Medulla oblongata (tissue), 1 donor: ENCODE data around the gene TMEM150B.

Experiments used
- DNase-seq: peaks from one replicate; pipeline ENCODE4 v3.0.0-alpha.2; 2015; ENCODE audit errors: extremely low spot score

The TMEM150B gene

GRCh38 chr19:55354698-55355212, 29.6 kb upstream of the TMEM150B start, which contains the start of gene COX6B2:
Gene COX6B2, minus strand, starts transcription at chr19:55354719. Its CDS starts 198 bp downstream, at chr19:55354521.
- DNase-seq, result no peak

- DNase-seq, result peak; percentile 7
Observed at GRCh38 chr19:55353803-55354697, 28.9 kb upstream of the TMEM150B start.

- no peak for DNase-seq
Observed at GRCh38 chr19:55353356-55353802, 28.2 kb upstream of the TMEM150B start.

- no peak for DNase-seq
Observed at GRCh38 chr19:55352549-55353145, 27.5 kb upstream of the TMEM150B start.

GRCh38 chr19:55352040-55352439, 26.9 kb upstream of the TMEM150B start:
- no peak for DNase-seq

GRCh38 chr19:55350620-55351315, 25.6 kb upstream of the TMEM150B start:
- DNase-seq, result no peak

DNA sequence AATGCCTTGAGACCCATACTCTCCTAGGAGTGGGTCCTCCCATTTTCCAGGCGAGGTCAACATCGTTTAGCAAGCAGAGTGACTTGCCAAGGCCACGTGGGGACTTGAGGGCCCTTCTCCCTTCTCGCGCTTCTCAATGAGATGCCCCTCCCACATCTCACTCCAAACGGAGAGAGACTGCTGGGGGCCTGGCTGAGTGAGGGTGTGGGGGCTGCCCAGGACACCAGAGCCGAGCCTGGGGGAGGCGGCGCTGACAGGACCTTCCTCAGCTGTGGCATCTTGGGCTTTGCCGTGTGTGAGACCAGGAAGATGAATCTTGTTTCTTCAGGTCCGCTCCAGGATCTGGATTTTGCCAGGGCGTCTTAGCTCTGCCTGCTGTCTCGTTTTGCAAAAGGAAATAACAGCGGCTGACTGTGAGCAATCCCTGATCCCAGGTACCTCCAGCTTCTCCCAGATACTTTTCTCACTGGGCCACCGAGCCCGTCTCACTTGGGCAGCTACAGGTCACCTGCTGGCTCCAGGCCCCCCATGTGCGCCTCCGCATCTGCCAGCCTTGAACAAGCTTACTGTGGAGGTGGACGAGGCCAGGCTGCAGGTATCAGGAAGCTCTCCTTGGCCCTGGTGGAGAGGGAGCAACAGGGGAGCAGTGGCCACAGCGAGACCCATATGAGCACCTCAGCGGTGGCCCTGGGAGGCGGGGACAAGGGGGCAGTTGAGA, 23.3 kb upstream of the TMEM150B start:
- DNase-seq, result no peak

DNA sequence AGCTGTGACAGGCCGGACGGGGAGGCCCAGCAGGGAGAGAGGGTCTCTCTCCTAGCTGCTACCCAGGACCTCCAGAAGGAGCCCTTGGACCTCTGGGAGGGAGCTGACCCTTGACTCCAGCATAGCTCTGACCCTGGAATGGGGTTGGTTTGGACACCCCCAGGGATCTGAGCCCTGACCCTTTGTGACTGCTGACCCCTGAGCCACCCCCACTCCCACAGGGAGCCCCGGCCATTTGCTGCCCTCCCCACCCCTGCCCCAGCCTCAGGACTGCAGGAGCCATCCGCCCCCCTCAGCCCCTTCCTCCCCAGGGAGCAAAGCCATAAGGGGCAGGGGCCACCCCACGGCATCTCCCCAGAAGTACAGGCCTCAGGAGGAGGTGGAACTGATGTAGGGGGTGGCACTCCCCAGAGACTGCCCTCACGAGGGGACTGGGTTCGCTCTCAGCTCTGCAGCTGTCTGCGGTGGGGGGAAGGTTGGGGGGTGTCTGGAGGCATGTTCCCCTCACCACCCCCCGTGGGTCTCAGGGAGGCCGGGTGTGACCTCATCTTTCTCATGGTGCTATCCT, 22.4 kb upstream of the TMEM150B start:
- DNase-seq, result no peak

GRCh38 chr19:55346725-55347441, 21.7 kb upstream of the TMEM150B start:
- DNase-seq, result no peak

DNA sequence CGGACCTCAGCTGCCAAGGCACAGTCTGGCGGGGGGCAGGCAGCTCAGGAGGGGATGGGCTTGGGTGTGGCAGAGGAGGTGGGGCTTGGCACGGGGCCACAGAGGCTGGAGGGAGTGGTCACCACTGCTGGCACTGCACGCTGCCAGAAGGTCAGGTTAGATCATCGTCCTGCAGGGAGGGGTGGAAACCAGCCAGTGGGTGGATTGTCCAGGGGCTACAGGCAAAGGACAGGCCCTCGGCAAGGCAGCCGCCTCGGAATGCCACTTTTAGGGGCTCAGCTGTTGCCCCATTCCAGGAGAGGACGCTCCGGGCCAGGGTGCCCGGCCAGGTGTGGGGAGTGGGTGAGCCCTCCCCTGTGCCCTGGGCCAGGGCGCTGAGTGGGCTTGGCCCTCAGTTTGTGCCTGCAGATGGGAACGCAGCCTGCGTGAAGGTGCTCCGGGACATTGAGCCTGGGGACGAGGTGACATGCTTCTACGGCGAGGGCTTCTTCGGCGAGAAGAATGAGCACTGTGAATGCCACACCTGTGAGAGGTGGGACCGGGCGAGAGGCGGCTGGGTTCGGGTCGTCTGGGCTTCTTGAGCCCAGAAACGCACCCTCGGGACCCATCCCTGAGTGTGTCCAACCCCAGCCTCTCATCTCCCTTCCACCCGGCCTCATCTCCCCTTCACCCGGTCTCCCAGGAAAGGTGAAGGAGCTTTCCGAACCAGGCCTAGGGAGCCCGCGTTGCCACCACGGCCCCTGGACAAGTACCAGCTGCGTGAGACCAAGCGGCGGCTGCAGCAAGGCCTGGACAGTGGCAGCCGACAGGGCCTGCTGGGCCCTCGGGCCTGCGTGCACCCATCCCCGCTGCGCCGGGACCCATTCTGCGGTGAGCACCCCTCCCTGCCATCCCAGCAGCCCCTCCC, 20.9 kb upstream of the TMEM150B start:
- DNase-seq, result no peak

DNA sequence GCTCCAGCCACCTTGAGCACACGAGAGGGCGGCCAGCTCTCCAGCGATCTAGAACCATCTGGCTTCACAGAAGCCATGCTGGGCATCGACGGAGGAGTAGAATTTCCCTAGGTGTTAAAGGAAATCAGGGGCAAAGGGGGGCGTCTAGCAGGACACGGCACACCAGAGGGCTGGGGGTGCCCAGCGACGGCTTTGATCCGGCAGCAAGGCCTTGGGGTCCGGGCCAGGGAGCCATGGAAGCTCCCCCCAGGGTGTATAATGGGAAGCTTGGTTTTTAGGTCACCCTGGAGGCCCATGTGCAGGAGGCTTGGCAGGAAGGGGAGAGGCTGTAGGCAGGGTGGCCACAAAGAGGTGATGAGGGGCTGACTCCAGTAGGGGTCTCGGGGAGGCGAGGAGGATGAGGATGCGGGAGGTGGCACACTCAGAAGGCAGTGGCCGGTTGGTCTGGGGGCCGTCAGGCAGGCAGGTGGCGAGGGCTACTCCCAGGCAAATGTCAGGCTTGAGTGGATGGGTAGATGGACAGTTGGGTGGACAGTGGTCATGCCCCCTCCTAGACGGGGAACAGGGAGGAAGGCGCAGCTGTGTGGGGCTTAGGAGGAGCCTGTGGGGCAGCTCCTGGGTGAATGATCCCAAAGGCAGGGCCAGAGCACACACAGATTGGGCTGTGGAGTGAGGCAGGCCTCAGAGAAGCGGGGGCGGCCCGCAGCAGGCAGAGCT, 20.1 kb upstream of the TMEM150B start:
- no peak for DNase-seq

GRCh38 chr19:55344444-55344843, 19.3 kb upstream of the TMEM150B start:
- peak; percentile 54 for DNase-seq

GRCh38 chr19:55341595-55342531, 16.7 kb upstream of the TMEM150B start:
- DNase-seq, result no peak

- peak; percentile 63 for DNase-seq
Observed at GRCh38 chr19:55341171-55341588, 16.0 kb upstream of the TMEM150B start.

DNA sequence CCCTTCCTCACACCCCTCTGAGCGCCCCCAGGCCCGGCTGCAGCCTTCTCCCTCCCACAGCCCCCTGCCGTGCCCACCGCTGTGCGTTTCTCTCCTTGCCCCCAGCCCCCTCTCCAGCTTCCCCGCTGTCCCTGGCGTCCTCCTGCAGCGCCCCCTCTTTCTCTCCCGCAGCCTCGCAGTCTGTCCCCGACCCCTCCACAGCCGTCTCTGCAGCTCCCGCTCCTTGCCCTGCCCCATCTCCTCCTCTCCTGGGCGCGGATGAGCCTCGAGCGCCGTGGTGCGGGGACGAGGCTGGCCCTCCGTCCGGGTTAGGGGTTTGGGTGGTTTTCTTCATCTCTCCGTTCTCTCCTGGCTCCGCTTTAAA, 15.6 kb upstream of the TMEM150B start:
- no peak for DNase-seq

DNA sequence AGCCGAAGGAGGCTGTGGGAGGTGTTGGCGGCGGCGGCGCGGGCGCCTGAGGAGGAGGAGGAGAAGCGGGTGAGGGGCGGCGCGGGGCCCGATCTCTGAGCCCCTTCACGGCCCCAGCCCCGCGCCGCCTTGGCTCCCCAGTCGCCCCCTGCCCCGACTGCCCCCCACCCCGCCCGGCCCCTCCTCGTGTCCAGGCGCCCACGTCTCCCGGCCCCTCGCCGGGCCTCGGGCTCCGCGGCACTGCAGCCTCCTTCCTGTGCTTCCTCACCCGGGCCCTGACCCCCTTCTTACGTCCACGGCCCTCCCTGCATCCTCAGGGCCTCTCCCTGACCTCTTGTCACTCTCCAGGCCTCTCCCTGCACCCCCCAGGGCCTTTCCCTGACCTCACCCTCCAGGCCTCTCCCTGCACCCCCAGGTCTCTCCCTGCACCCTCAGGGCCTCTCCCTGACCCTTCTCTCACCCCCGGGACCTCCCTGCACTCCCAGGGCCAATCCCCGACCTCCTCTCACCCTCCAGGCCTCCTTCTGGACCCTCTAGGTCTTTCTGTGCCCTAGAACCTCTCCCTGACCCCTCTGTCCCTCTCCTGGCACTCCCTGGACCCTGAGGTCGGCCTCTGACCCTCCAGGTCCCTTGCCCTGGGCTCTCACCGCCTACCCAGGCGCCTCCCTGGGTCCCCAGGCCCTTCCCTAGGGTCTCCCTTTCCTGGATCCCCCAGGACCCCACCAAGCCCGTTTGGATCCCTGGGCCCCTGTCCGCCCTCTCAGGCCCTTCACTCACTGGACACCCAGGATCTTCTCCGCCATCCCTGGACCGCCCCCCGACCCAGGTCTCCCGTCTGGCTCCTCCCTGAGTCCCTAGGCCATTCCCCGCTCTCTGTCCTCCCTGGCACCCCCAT, 15.0 kb upstream of the TMEM150B start:
- no peak for DNase-seq
